ENCODE results near the gene TVP23A. TPM values are rescaled to one million over a fixed set of nuclear protein-coding genes. Genes with fewer than 3 reads are reported as not detected.
"Not testable (repeated sequence)": the region's sequence is repeated elsewhere in the genome, so short reads cannot be mapped to it uniquely, and the experiment has no call there.

TVP23A gene
- total RNA-seq, 1 experiment from 2014 or later = not detected

GRCh38 chr16:10799736-10800135 is 18.9 kb downstream of the TVP23A start:
- Histone ChIP-seq H3K27me3 (replicated peaks; ENCODE audit: insufficient read depth, low read depth, low read length, poor library complexity) (no peaks in the 10 kb centered on the region), H3K9me3 (ENCODE audit: low read depth, low read length, poor library complexity, severe bottlenecking) (no peaks in the 10 kb centered on the region), H3K36me3 (ENCODE audit: insufficient read depth, low read length, poor library complexity, severe bottlenecking) (no peaks in the 10 kb centered on the region), H3K27ac (ENCODE audit: low read depth, low read length, poor library complexity, severe bottlenecking) (no peak overlapping the region), H3K4me3 (ENCODE audit: low read depth, low read length, poor library complexity, severe bottlenecking) (no peak overlapping the region), H3K4me1 (ENCODE audit: insufficient read depth, low read length, poor library complexity, severe bottlenecking) (no peaks in the 10 kb centered on the region)
- no TSS peak for BruUV-seq (replicated peaks)
- ChIA-PET CTCF (no interaction called here), POLR2A (ENCODE audit: low non-redundant PET) (no interaction called here)
- intact Hi-C loops (cut with micrococcal nuclease; ENCODE audit: unreplicated experiment) = no loop called here
- TF ChIP-seq CTCF (conservative IDR thresholded peaks at IDR 0.05; ENCODE audit: low read depth, low read length) (no peak), EZH2 (IDR thresholded peaks at IDR 0.05; ENCODE audit: borderline replicate concordance, low read depth, low read length, poor library complexity, severe bottlenecking) (no peak)
- DNase-seq (ENCODE audit: low spot score) = no peak

- Histone ChIP-seq H3K36me3 (ENCODE audit: insufficient read depth, low read length, poor library complexity, severe bottlenecking) (no peaks in the 10 kb centered on the region), H3K4me1 (ENCODE audit: insufficient read depth, low read length, poor library complexity, severe bottlenecking) (peaks cover 5% of the 10 kb centered on the region), H3K4me3 (ENCODE audit: low read depth, low read length, poor library complexity, severe bottlenecking) (no peak overlapping the region), H3K9me3 (ENCODE audit: low read depth, low read length, poor library complexity, severe bottlenecking) (no peaks in the 10 kb centered on the region), H3K27ac (ENCODE audit: low read depth, low read length, poor library complexity, severe bottlenecking) (no peak overlapping the region), H3K27me3 (replicated peaks; ENCODE audit: insufficient read depth, low read depth, low read length, poor library complexity) (no peaks in the 10 kb centered on the region)
- no TSS peak for BruUV-seq (replicated peaks)
- TF ChIP-seq EZH2 (IDR thresholded peaks at IDR 0.05; ENCODE audit: borderline replicate concordance, low read depth, low read length, poor library complexity, severe bottlenecking) (no peak), CTCF (conservative IDR thresholded peaks at IDR 0.05; ENCODE audit: low read depth, low read length) (no peak)
- ChIA-PET POLR2A (ENCODE audit: low non-redundant PET) (no interaction called here), CTCF (no interaction called here)
- intact Hi-C loops (cut with micrococcal nuclease; ENCODE audit: unreplicated experiment) = no loop called here
- no peak for DNase-seq (ENCODE audit: low spot score)
Observed at GRCh38 chr16:10791048-10791447, 27.5 kb downstream of the TVP23A start.

GRCh38 chr16:10788630-10789029 is 30.0 kb downstream of the TVP23A start:
- POLR2A ChIA-PET (ENCODE audit: low non-redundant PET); intact Hi-C loops (cut with micrococcal nuclease; ENCODE audit: unreplicated experiment); H3K4me3 ChIP-seq (ENCODE audit: low read depth, low read length, poor library complexity, severe bottlenecking): not testable (repeated sequence)

GRCh38 chr16:10787304-10787703 is 31.3 kb downstream of the TVP23A start:
- Histone ChIP-seq H3K9me3 (ENCODE audit: low read depth, low read length, poor library complexity, severe bottlenecking) (no peaks in the 10 kb centered on the region), H3K36me3 (ENCODE audit: insufficient read depth, low read length, poor library complexity, severe bottlenecking) (no peaks in the 10 kb centered on the region), H3K27ac (ENCODE audit: low read depth, low read length, poor library complexity, severe bottlenecking) (no peak overlapping the region), H3K4me1 (ENCODE audit: insufficient read depth, low read length, poor library complexity, severe bottlenecking) (peaks cover 5% of the 10 kb centered on the region), H3K27me3 (replicated peaks; ENCODE audit: insufficient read depth, low read depth, low read length, poor library complexity) (no peaks in the 10 kb centered on the region), H3K4me3 (ENCODE audit: low read depth, low read length, poor library complexity, severe bottlenecking) (no peak overlapping the region)
- no TSS peak for BruUV-seq (replicated peaks)
- intact Hi-C loops (cut with micrococcal nuclease; ENCODE audit: unreplicated experiment) = no loop called here
- ChIA-PET CTCF (no interaction called here), POLR2A (ENCODE audit: low non-redundant PET) (interaction anchor here (0.5 kb wide), 1 partner anchor 10 kb away, joined by 4 read pairs; no protein-coding TSS in a partner anchor)
- TF ChIP-seq EZH2 (IDR thresholded peaks at IDR 0.05; ENCODE audit: borderline replicate concordance, low read depth, low read length, poor library complexity, severe bottlenecking) (no peak), CTCF (conservative IDR thresholded peaks at IDR 0.05; ENCODE audit: low read depth, low read length) (no peak)
- peak; percentile 89 for DNase-seq (ENCODE audit: low spot score)

More at GRCh38 chr16:10788630-10789029, 30.0 kb downstream of the TVP23A start:
- H3K4me1 ChIP-seq (ENCODE audit: insufficient read depth, low read length, poor library complexity, severe bottlenecking); H3K9me3 ChIP-seq (ENCODE audit: low read depth, low read length, poor library complexity, severe bottlenecking); DNase-seq (ENCODE audit: low spot score); BruUV-seq (replicated peaks); H3K27ac ChIP-seq (ENCODE audit: low read depth, low read length, poor library complexity, severe bottlenecking); H3K36me3 ChIP-seq (ENCODE audit: insufficient read depth, low read length, poor library complexity, severe bottlenecking); CTCF ChIA-PET; H3K27me3 ChIP-seq (replicated peaks; ENCODE audit: insufficient read depth, low read depth, low read length, poor library complexity): not testable (repeated sequence)
